Stimulated activated CD8-positive, alpha-beta memory T cell treated with anti-CD3 and anti-CD28 coated beads, Interleukin-12 subunit alpha, Interleukin-12 subunit beta, amount 100 ng/mL, for 4 hours (primary cell): Measurements from ENCODE around the gene SBDS.

Source experiments
- DNase-seq: peaks from one replicate; pipeline ENCODE4 v3.0.0-alpha.2; 2020; ENCODE audit warnings: low read depth

SBDS gene

GRCh38 chr7:66937940-66938339, 57.4 kb downstream of the SBDS start:
- DNase-seq = no peak
